Glomerular visceral epithelial cell (primary cell): Measurements from ENCODE around the gene PPP1R3D.
"Not testable (repeated sequence)": the region's sequence is repeated elsewhere in the genome, so short reads cannot be mapped to it uniquely, and the experiment has no call there.

ENCODE experiments used
- DNase-seq: peaks from one replicate; pipeline ENCODE4 v3.0.0-alpha.2; 2016; ENCODE audit errors: extremely low spot score

Gene PPP1R3D

GRCh38 chr20:59940129-59940955, at the start of gene PPP1R3D, which contains the start of gene FAM217B:
Gene PPP1R3D (minus strand): TSS chr20:59940305. CDS start chr20:59939931, 374 bp downstream.
Gene FAM217B (plus strand): TSS chr20:59940389. CDS start chr20:59943944, 3,555 bp downstream.
- peak; percentile 97 for DNase-seq

GRCh38 chr20:59988141-59988540, 48.0 kb upstream of the PPP1R3D start:
- peak; percentile 66 for DNase-seq

GRCh38 chr20:59987135-59987534, 47.0 kb upstream of the PPP1R3D start:
- DNase-seq, result no peak

GRCh38 chr20:59985864-59986263, 45.8 kb upstream of the PPP1R3D start:
- no peak for DNase-seq

- no peak for DNase-seq
These were observed 45.1 kb upstream of the PPP1R3D start for GRCh38 chr20:59985164-59985563.

- DNase-seq, result no peak
These were observed 44.4 kb upstream of the PPP1R3D start for GRCh38 chr20:59984541-59984940.

- DNase-seq, result no peak
These were observed 43.0 kb upstream of the PPP1R3D start for GRCh38 chr20:59983076-59983475.

- DNase-seq, result no peak
These were observed 37.0 kb upstream of the PPP1R3D start for GRCh38 chr20:59977086-59977485.

- DNase-seq, result no peak
These were observed 36.2 kb upstream of the PPP1R3D start for GRCh38 chr20:59976156-59976782.

GRCh38 chr20:59972037-59972801, 32.1 kb upstream of the PPP1R3D start:
- no peak for DNase-seq

GRCh38 chr20:59971428-59971827, 31.3 kb upstream of the PPP1R3D start:
- DNase-seq, result no peak

- no peak for DNase-seq
These were observed 26.3 kb upstream of the PPP1R3D start for GRCh38 chr20:59966428-59966827.

GRCh38 chr20:59962155-59962554, 22.1 kb upstream of the PPP1R3D start:
- DNase-seq, result no peak

- no peak for DNase-seq
These were observed 21.3 kb upstream of the PPP1R3D start for GRCh38 chr20:59961423-59961822.

- DNase-seq, result no peak
These were observed 18.5 kb upstream of the PPP1R3D start for GRCh38 chr20:59958626-59959025.

- no peak for DNase-seq
These were observed 18.0 kb upstream of the PPP1R3D start, which contains the start of gene CDH26 for GRCh38 chr20:59958123-59958522. Gene CDH26 (plus strand): TSS chr20:59958423. CDS start chr20:59958727, 304 bp downstream.

GRCh38 chr20:59957568-59957967, 17.5 kb upstream of the PPP1R3D start:
- not testable (repeated sequence) for DNase-seq

GRCh38 chr20:59955131-59955796, 15.2 kb upstream of the PPP1R3D start:
- DNase-seq, result no peak

GRCh38 chr20:59954718-59955117, 14.6 kb upstream of the PPP1R3D start:
- no peak for DNase-seq

- DNase-seq, result no peak
These were observed 9.8 kb upstream of the PPP1R3D start for GRCh38 chr20:59949911-59950310.

GRCh38 chr20:59948828-59949720, 9.0 kb upstream of the PPP1R3D start:
- peak; percentile 61 for DNase-seq
